HepG2 (cell line): ENCODE results near the gene GPATCH3. TPM values are rescaled to one million over a fixed set of nuclear protein-coding genes. Genes with fewer than 3 reads are reported as not detected.

ENCODE experiments used
- ATAC-seq: fragments of 200-7000 bp; cut with Tn5 transposase; 3 replicates; pipeline ENCODE4 v1.9.1; 2020; ENCODE audit warnings: mild to moderate bottlenecking, moderate library complexity
- BruUV-seq: library from RNA; stranded (reverse); fragments of 400-500 nt; replicated peaks from 2 replicates; lab custom pipeline; 2021; lab: Mats Ljungman, UMichigan
- CTCF ChIA-PET: fragments of 300-600 bp; formaldehyde crosslinking; extraction: SDS; loops from one replicate; lab custom pipeline; 2021; ENCODE audit warnings: low total read pairs, inconsistent platforms, low intra/inter-chr PET ratio; lab: Yijun Ruan, JAX
- POLR2A ChIA-PET: fragments of 350-600 bp; sonication (Branson Sonifier 250); formaldehyde crosslinking; loops from one replicate; lab custom pipeline; 2020; ENCODE audit warnings: antibody characterized with exemption, inconsistent platforms; lab: Yijun Ruan, JAX
- DNase-seq: peaks from one replicate; pipeline ENCODE4 v3.0.0-alpha.2; 2015; ENCODE audit warnings: low spot score
- FAIRE-seq: peaks from 3 replicates; lab custom pipeline; 2011; peaks lifted over from hg19 to GRCh38; lab: Jason Lieb, UNC
- H2AFZ ChIP-seq: one replicate; pipeline ENCODE4 v1.6.1; 2011; ENCODE audit warnings: low read length, inconsistent platforms
- H3K27ac ChIP-seq: fragments of 300-600 bp; 3 replicates; pipeline ENCODE4 v1.8.0; 2011; ENCODE audit warnings: mixed run types, mild to moderate bottlenecking, mixed read lengths, low read length, inconsistent platforms; ENCODE audit not compliant: insufficient read depth; ENCODE audit errors: extremely low read length
- H3K27me3 ChIP-seq, 2 experiments: fragments of 200-600 bp in 1 of 2; 2 replicates in 1 of 2; 3 replicates in 1 of 2; pipeline versions ENCODE4 v1.6.0 to v1.8.0; 2011; ENCODE audit warnings: low read length in 2 of 2, mild to moderate bottlenecking in 2 of 2, moderate library complexity in 2 of 2, inconsistent platforms in 1 of 2; ENCODE audit not compliant: insufficient read depth in 2 of 2, control insufficient read depth in 1 of 2
- H3K36me3 ChIP-seq, 2 experiments: fragments of 200-600 bp in 1 of 2; replicated peaks in 1 of 2; 2 replicates in 1 of 2; 3 replicates in 1 of 2; pipeline versions ENCODE4 v1.5.1 to v1.8.0; 2011; ENCODE audit warnings: low read length in 2 of 2, inconsistent platforms in 1 of 2; ENCODE audit not compliant: insufficient read depth in 2 of 2, control insufficient read depth in 1 of 2
- H3K4me1 ChIP-seq: 2 replicates; pipeline ENCODE4 v1.5.1; 2012; ENCODE audit warnings: low read length, inconsistent platforms; ENCODE audit not compliant: insufficient read depth
- H3K4me2 ChIP-seq: 2 replicates; pipeline ENCODE4 v1.6.0; 2011; ENCODE audit warnings: low read depth, low read length, inconsistent platforms
- H3K4me3 ChIP-seq, 3 experiments: fragments of 200-600 bp in 1 of 3; sonication (generic), shearing (Covaris generic) in 1 of 3; replicated peaks in 1 of 3; 2 replicates each; pipeline ENCODE4 v1.5.1; 2011 to 2016; ENCODE audit warnings: low read length in 3 of 3, inconsistent platforms in 2 of 3, low read depth in 2 of 3, mild to moderate bottlenecking in 2 of 3, control low read depth in 1 of 3, mixed read lengths in 1 of 3; ENCODE audit not compliant: insufficient read depth in 1 of 3
- H3K79me2 ChIP-seq: one replicate; pipeline ENCODE4 v1.6.1; 2011; ENCODE audit warnings: low read length, inconsistent platforms; ENCODE audit not compliant: insufficient read depth
- H3K9ac ChIP-seq: 2 replicates; pipeline ENCODE4 v1.6.0; 2011; ENCODE audit warnings: mild to moderate bottlenecking, low read depth, low read length, inconsistent platforms; ENCODE audit not compliant: insufficient read depth
- H3K9me3 ChIP-seq: 2 replicates; pipeline ENCODE4 v1.5.1; 2012; ENCODE audit warnings: mild to moderate bottlenecking, low read length
- H4K20me1 ChIP-seq: 2 replicates; pipeline ENCODE4 v1.6.0; 2011; ENCODE audit warnings: inconsistent platforms, mild to moderate bottlenecking, low read length, moderate library complexity; ENCODE audit not compliant: insufficient read depth
- HDAC1 ChIP-seq: sonication (generic); formaldehyde crosslinking; IDR thresholded peaks from 2 replicates; pipeline ENCODE4 v1.5.1; 2020; ENCODE audit warnings: mild to moderate bottlenecking, missing genetic modification reagents
- REL ChIP-seq: sonication (generic); formaldehyde crosslinking; conservative IDR thresholded peaks from 2 replicates; pipeline ENCODE4 v1.8.0; 2022; ENCODE audit warnings: mild to moderate bottlenecking, missing genetic modification reagents, moderate library complexity
- SRY ChIP-seq: sonication (generic); formaldehyde crosslinking; IDR thresholded peaks from 2 replicates; pipeline ENCODE4 v1.8.0; 2022; ENCODE audit warnings: mild to moderate bottlenecking, missing genetic modification reagents
- TP53 ChIP-seq: sonication (generic); formaldehyde crosslinking; conservative IDR thresholded peaks from 2 replicates; pipeline ENCODE4 v1.4.0; 2020; ENCODE audit warnings: missing genetic modification reagents
- ZNF296 ChIP-seq: sonication (generic); formaldehyde crosslinking; conservative IDR thresholded peaks from 2 replicates; pipeline ENCODE4 v1.5.0; 2020; ENCODE audit warnings: mild to moderate bottlenecking, missing genetic modification reagents
- ZNF354B ChIP-seq: sonication (generic); formaldehyde crosslinking; IDR thresholded peaks from 2 replicates; pipeline ENCODE4 v1.8.0; 2022; ENCODE audit warnings: mild to moderate bottlenecking, missing genetic modification reagents
- WGBS: methylation state at CpG from one replicate; pipeline ENCODE4 v1.1.6; 2017; ENCODE audit warnings: low lambda C conversion rate; 5-methylcytosine and 5-hydroxymethylcytosine counted together
- in situ Hi-C: cut with HindIII; loops from 2 replicates; pipeline ENCODE4 v1.10.0; 2017; ENCODE audit warnings: low pct_unique_long_range_greater_than_20kb; ENCODE audit not compliant: extremely low pct_ligation_motif_present
- intact Hi-C: fragments of 100-400 bp; cut with micrococcal nuclease; formaldehyde crosslinking; loops from one replicate; pipeline ENCODE4 v1.10.0; 2022; ENCODE audit not compliant: unreplicated experiment
- polyA plus RNA-seq, 8 experiments: library from polyadenylated mRNA; depleted of rRNA in 3 of 8; stranded (reverse) in 7 of 8; unstranded in 1 of 8; fragments of >200 nt; fragmentation: Illumina TruSeq in 4 of 8; extraction: Trizol in 4 of 8; gene quantifications; 2 replicates each; pipeline versions ENCODE4 v1.2.1 to v1.2.3, GENCODE V29; 2011 to 2016; ENCODE audit warnings: low read depth in 4 of 8, missing spikeins in 1 of 8, mixed read lengths in 1 of 8; ENCODE audit not compliant: insufficient read depth in 1 of 8
- total RNA-seq, 5 experiments: library from RNA; depleted of rRNA; stranded (reverse); fragments of >200 nt; fragmentation: Illumina TruSeq; extraction: Trizol; gene quantifications; 2 replicates each; pipeline ENCODE4 v1.2.3, GENCODE V29; 2016; ENCODE audit warnings: low read depth in 1 of 5
- TF ChIP-seq, protein P1 (sequence below): sonication (generic); formaldehyde crosslinking; IDR thresholded peaks from 2 replicates; pipeline ENCODE4 v1.4.0; 2020; ENCODE audit warnings: missing genetic modification reagents
- TF ChIP-seq, protein P2 (sequence below): sonication (generic); formaldehyde crosslinking; IDR thresholded peaks from 2 replicates; pipeline ENCODE4 v1.8.0; 2022; ENCODE audit warnings: missing genetic modification reagents, mild to moderate bottlenecking, inconsistent platforms, borderline replicate concordance

Gene GPATCH3
- total and polyA plus RNA-seq, 2 of the 13 experiments (the other 11 are each of a cell fraction or from before 2014, with no cell fraction given) = 8.3 to 11.0 TPM

DNA sequence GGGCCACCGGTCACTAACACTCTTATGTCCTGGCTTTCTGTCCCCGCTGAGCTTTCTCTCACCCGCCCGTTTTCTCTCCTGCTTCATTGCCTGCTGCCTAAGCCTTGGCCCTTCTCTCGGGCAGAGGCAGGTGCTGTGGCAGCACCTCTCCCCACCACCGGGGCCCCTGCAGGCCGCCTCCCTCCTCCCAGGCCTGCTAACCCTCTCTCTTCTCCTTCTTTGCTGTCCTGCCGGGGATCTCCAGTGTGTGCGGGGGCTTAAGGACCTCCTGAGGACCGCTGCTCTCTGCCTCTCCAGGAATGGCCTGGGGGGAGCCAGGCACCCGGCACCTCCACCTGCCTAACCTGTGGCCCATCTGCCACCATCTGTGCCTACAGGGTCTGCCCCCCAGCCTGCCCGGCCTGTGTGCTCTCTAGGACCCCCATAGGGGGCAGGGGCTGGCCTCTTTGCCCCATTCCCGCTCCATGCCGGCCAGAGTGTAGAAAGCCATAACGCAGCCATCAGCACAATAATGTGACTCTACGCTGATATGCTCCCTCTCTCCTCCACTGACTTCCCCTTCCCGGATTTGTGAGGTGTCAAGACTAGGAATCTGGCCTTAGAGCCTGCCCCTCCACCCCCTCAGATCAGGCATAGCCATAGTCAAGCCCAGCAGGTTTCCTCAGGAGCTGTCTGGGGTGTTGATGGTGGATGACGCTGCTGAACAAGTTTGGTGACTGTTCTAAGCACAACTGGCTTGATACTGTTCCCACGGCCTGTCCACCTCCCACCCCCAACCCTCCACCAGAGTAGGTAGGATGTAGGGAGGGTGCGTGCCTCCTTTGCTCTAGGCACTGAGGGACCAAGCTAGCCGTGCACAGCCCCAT is 43.4 kb downstream of the GPATCH3 start:
- Histone ChIP-seq H3K4me1 (peaks cover 9% of the 10 kb centered on the region), H3K79me2 (no peaks in the 10 kb centered on the region), H2AFZ (no peak overlapping the region), H3K4me2 (no peak overlapping the region), H3K36me3 (peaks cover 15 to 21% of the 10 kb centered on the region in 2 experiments), H4K20me1 (no peaks in the 10 kb centered on the region), H3K4me3 (no peak overlapping the region), H3K9me3 (no peaks in the 10 kb centered on the region), H3K27ac (no peak overlapping the region), H3K27me3 (no peaks in the 10 kb centered on the region), H3K9ac (no peak overlapping the region)
- ChIA-PET POLR2A (interaction anchor here (1.4 kb wide), 1 partner anchor 46 kb away, joined by 3 read pairs; no protein-coding TSS in a partner anchor), CTCF (interaction anchor here (1.3 kb wide), 1 partner anchor 21 kb away, joined by 3 read pairs; no protein-coding TSS in a partner anchor)
- 90% methylated on average over 19 of the region's 21 CpGs for WGBS
- FAIRE-seq (no peak), DNase-seq (no peak), ATAC-seq (no peak)
- intact Hi-C loops = no loop called here
- in situ Hi-C loops = no loop called here
- BruUV-seq = no TSS peak
- TF ChIP-seq ZNF354B (CRISPR knock-in tag) (no peak), SRY (CRISPR knock-in tag) (no peak)
- TF ChIP-seq, all 625 proteins: peak for 0

GRCh38 chr1:26856181-26856580 is 44.1 kb downstream of the GPATCH3 start:
- FAIRE-seq = no peak
- CTCF ChIA-PET = no interaction called here
- Histone ChIP-seq H3K4me1 (peaks cover 2% of the 10 kb centered on the region; the same call in 1 of the 2 replicates), H3K4me2 (no peak overlapping the region)
- in situ Hi-C loops = no loop called here
- intact Hi-C loops = no loop called here
- TF ChIP-seq, protein P1, sequence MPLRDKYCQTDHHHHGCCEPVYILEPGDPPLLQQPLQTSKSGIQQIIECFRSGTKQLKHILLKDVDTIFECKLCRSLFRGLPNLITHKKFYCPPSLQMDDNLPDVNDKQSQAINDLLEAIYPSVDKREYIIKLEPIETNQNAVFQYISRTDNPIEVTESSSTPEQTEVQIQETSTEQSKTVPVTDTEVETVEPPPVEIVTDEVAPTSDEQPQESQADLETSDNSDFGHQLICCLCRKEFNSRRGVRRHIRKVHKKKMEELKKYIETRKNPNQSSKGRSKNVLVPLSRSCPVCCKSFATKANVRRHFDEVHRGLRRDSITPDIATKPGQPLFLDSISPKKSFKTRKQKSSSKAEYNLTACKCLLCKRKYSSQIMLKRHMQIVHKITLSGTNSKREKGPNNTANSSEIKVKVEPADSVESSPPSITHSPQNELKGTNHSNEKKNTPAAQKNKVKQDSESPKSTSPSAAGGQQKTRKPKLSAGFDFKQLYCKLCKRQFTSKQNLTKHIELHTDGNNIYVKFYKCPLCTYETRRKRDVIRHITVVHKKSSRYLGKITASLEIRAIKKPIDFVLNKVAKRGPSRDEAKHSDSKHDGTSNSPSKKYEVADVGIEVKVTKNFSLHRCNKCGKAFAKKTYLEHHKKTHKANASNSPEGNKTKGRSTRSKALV = no peak
- no peak for TF ChIP-seq REL (CRISPR knock-in tag)
- TF ChIP-seq TP53 (CRISPR knock-in tag) = no peak
- TF ChIP-seq HDAC1 (CRISPR knock-in tag) = no peak
- no peak for TF ChIP-seq ZNF296 (CRISPR knock-in tag)
- TF ChIP-seq, protein P2, sequence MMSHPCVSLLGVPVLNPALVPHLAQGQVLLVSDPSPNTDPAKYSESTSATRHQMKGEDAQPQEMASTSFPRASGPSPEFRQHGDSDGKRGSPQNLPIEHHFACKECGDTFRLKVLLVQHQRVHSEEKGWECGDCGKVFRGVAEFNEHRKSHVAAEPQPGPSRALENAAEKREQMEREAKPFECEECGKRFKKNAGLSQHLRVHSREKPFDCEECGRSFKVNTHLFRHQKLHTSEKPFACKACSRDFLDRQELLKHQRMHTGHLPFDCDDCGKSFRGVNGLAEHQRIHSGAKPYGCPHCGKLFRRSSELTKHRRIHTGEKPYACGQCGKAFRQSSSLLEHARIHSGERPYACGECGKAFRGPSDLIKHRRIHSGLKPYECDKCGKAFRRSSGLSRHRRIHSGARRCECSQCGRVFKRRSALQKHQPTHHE = no peak
- TF ChIP-seq, all 625 proteins: peak for 0
- no TSS peak for BruUV-seq
- Histone ChIP-seq H3K27ac (no peak overlapping the region), H3K9me3 (no peaks in the 10 kb centered on the region), H3K9ac (no peak overlapping the region), H3K4me3 (no peak overlapping the region), H3K36me3 (peaks cover 19 to 28% of the 10 kb centered on the region in 2 experiments), H4K20me1 (no peaks in the 10 kb centered on the region), H3K27me3 (no peaks in the 10 kb centered on the region), H3K79me2 (no peaks in the 10 kb centered on the region), H2AFZ (no peak overlapping the region)
- 97% methylated on average over 11 of the region's 11 CpGs for WGBS
- POLR2A ChIA-PET = no interaction called here
- ATAC-seq (no peak), DNase-seq (no peak)
